HG03095 (cell line): Measurements from ENCODE around the gene USP51.
"Not testable (repeated sequence)": the region's sequence is repeated elsewhere in the genome, so short reads cannot be mapped to it uniquely, and the experiment has no call there.

ENCODE experiments used
- ATAC-seq: cut with Tn5 transposase; IDR thresholded peaks from one replicate; pipeline ENCODE4 v1.9.1; 2021; ENCODE audit warnings: moderate library complexity; ENCODE audit not compliant: unreplicated experiment

USP51 gene

GRCh38 chrX:55489314-55490009, at the start of gene USP51:
Gene USP51, minus strand, starts transcription at chrX:55489848. Its CDS starts 909 bp downstream, at chrX:55488939.
- ATAC-seq = peak; percentile 50

GRCh38 chrX:55524487-55524886, 34.8 kb upstream of the USP51 start:
- ATAC-seq = no peak

GRCh38 chrX:55523356-55523755, 33.7 kb upstream of the USP51 start:
- ATAC-seq = no peak

GRCh38 chrX:55522596-55523276, 33.1 kb upstream of the USP51 start:
- ATAC-seq = no peak

- no peak for ATAC-seq
Observed at GRCh38 chrX:55521687-55522086, 32.0 kb upstream of the USP51 start.

GRCh38 chrX:55516794-55517481, 27.3 kb upstream of the USP51 start:
- not testable (repeated sequence) for ATAC-seq

- ATAC-seq = not testable (repeated sequence)
Observed at GRCh38 chrX:55513045-55513737, 23.5 kb upstream of the USP51 start.

- ATAC-seq = not testable (repeated sequence)
Observed at GRCh38 chrX:55508410-55509152, 18.9 kb upstream of the USP51 start.

- ATAC-seq = not testable (repeated sequence)
Observed at GRCh38 chrX:55507699-55508098, 18.1 kb upstream of the USP51 start.

- ATAC-seq = not testable (repeated sequence)
Observed at GRCh38 chrX:55507010-55507409, 17.4 kb upstream of the USP51 start.

- ATAC-seq = no peak
Observed at GRCh38 chrX:55490974-55491373, 1.3 kb upstream of the USP51 start.

- ATAC-seq = no peak
Observed at GRCh38 chrX:55490121-55490520, 473 bp upstream of the USP51 start.

GRCh38 chrX:55488593-55489313, 895 bp downstream of the USP51 start:
- ATAC-seq = peak; percentile 53

- ATAC-seq = no peak
Observed at GRCh38 chrX:55488006-55488592, 1.5 kb downstream of the USP51 start.

- ATAC-seq = no peak
Observed at GRCh38 chrX:55487143-55487542, 2.5 kb downstream of the USP51 start.

- ATAC-seq = no peak
Observed at GRCh38 chrX:55486736-55487135, 2.9 kb downstream of the USP51 start.

- ATAC-seq = no peak
Observed at GRCh38 chrX:55484948-55485347, 4.7 kb downstream of the USP51 start.

GRCh38 chrX:55480390-55481062, 9.1 kb downstream of the USP51 start:
- no peak for ATAC-seq

- ATAC-seq = not testable (repeated sequence)
Observed at GRCh38 chrX:55479956-55480355, 9.7 kb downstream of the USP51 start.
